ENCODE data around the gene NGB. TPM values are rescaled to one million over a fixed set of nuclear protein-coding genes. Genes with fewer than 3 reads are reported as not detected.

Gene NGB
- total and polyA plus RNA-seq, 4 experiments from 2014 or later = not detected

DNA sequence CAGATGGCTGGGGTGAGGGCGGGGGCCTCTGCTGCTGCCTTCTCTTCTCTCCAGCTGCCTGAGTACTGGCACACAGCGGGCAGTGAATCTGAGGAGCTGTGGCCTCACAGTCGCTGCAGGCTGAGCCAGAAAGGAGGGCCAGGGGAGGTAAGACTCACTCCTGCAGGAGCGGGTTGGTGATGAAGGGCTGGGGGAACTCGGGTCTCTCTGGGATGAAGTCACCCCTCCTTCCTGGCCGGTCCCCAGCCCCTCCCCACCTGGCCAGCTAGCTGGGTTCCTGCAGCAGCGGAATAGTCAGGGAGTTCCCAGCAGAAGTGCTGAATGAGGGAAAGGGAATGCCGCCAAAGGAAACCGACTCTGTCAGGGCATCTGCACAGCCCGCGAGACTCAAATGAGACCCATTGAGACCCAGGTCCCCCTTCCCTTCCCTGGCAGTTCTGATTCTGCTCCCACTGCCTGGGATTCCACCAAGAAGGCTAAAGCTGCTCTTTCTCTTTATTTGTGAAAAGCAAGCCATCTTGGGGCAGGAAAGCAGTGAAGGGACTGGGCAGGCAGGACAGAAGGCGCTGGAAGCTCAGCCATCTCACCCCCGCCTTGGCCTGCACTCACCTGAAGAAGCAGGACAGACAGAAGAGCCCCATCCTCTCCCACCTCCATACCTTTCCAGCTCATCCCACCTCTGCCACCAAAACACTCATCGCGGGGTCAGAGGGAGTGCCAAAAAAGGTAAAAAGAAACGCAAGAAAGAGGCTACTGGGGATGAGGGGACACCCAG, 5.3 kb downstream of the NGB start:
- intact Hi-C loops (cut with micrococcal nuclease) = no loop called here
- H3K27me3 Mint-ChIP-seq = peaks cover 25 to 30% of the 10 kb centered on the region in 2 donors
- Histone ChIP-seq H3K27ac (ENCODE audit: low read depth, low read length) (no peak overlapping the region), H3K4me3 (ENCODE audit: low read length in 2 of 2) (no peak overlapping the region), H3K27me3 (ENCODE audit: insufficient read depth, low read length) (no peaks in the 10 kb centered on the region), H3K4me1 (ENCODE audit: insufficient read depth, low read length) (no peaks in the 10 kb centered on the region), H3K36me3 (ENCODE audit: insufficient read depth, low read length) (no peaks in the 10 kb centered on the region), H3K9me3 (ENCODE audit: control insufficient read depth in 1 of 2, low read length in 2 of 2) (no peaks in the 10 kb centered on the region)
- ChIA-PET POLR2A (ENCODE audit: partially characterized antibody) (no interaction called here), CTCF (ENCODE audit: partially characterized antibody) (no interaction called here)
- H3K36me3 Mint-ChIP-seq = no peaks in the 10 kb centered on the region
- H3K27ac Mint-ChIP-seq = no peak overlapping the region
- H3K9me3 Mint-ChIP-seq = peaks cover 0 to 7% (median under 1%) of the 10 kb centered on the region in 8 donors
- H3K4me3 Mint-ChIP-seq = no peak overlapping the region
- no peak for DNase-seq
- H3K4me1 Mint-ChIP-seq = peaks cover 0 to 5% (median 4%) of the 10 kb centered on the region in 4 donors

- Histone ChIP-seq H3K27ac (ENCODE audit: low read depth, low read length) (no peak overlapping the region), H3K4me1 (ENCODE audit: insufficient read depth, low read length) (no peaks in the 10 kb centered on the region), H3K9me3 (ENCODE audit: control insufficient read depth in 1 of 2, low read length in 2 of 2) (no peaks in the 10 kb centered on the region), H3K36me3 (ENCODE audit: insufficient read depth, low read length) (no peaks in the 10 kb centered on the region), H3K27me3 (ENCODE audit: insufficient read depth, low read length) (no peaks in the 10 kb centered on the region), H3K4me3 (ENCODE audit: low read length in 2 of 2) (no peak overlapping the region)
- peaks cover 0 to 7% (median under 1%) of the 10 kb centered on the region in 8 donors for H3K9me3 Mint-ChIP-seq
- H3K4me1 Mint-ChIP-seq = peaks cover 0 to 5% (median 4%) of the 10 kb centered on the region in 4 donors
- H3K27me3 Mint-ChIP-seq = peaks cover 23 to 29% of the 10 kb centered on the region in 2 donors
- ChIA-PET POLR2A (ENCODE audit: partially characterized antibody) (no interaction called here), CTCF (ENCODE audit: partially characterized antibody) (no interaction called here)
- H3K36me3 Mint-ChIP-seq = no peaks in the 10 kb centered on the region
- intact Hi-C loops (cut with micrococcal nuclease) = no loop called here
- no peak for DNase-seq
- no peak overlapping the region for H3K27ac Mint-ChIP-seq
- no peak overlapping the region for H3K4me3 Mint-ChIP-seq
Observed at GRCh38 chr14:77265187-77265515, 5.9 kb downstream of the NGB start.

DNA sequence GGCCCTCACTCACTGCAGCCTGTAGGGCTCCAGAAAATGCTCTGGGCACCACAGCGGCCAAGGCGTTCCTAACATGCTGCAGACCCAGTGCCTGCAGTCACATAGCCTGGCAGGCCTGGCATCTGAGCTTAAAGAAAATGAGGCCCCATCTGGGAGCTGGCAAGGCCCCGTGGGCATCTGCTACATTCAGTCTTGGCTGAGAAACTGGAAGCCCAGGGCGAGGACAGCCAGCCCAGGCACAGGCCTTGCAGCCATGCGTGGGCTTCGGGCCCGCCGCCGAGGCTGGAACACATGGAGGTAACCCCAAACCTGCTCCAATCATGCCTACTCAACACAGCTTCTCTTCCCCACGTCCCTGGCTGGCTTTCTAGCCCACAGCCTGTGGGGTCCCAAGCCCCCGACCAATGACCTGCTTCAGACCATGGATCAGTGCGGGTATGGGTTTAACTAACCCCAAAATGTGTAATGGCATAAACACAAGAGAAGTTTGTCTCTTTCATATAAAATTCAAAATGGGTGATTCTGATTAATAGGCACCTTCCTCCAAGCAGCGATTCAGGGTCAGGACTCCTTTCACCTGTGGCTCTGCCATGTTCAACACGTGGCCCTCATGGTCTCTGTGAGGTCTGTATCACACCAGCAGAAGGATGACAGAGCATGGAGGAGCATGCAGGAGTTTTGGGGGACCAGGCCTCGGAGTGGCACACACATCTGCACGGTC, 6.4 kb downstream of the NGB start:
- CTCF ChIA-PET (ENCODE audit: partially characterized antibody) = no interaction called here

DNA sequence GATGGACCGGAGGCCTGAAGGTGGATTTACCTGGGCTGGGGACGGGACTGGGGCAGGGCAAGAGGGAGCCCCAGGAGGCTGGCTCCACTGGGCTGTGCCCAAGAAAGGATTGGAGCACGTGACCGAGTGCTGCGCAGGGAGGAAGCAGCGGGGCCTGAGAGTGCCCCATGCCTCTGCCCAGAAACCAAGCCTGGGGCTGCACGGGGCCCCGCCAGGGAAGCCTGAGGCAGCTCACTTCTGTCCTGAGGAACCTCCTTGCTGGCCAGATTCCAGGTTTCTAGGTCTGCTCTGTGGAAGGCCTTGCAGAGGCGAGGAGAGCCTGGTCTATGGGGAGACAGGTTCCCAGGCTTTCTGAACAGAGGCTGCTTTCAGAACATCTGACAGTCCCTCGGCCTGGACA, 10.4 kb downstream of the NGB start:
- no peaks in the 10 kb centered on the region for H3K36me3 ChIP-seq (ENCODE audit: insufficient read depth, low read length)
- Mint-ChIP-seq H3K4me1 (no peaks in the 10 kb centered on the region), H3K36me3 (no peaks in the 10 kb centered on the region), H3K27me3 (peaks cover 6 to 21% of the 10 kb centered on the region in 2 donors), H3K4me3 (no peak overlapping the region), H3K27ac (no peak overlapping the region), H3K9me3 (no peaks in the 10 kb centered on the region)
- no peaks in the 10 kb centered on the region for H3K9me3 ChIP-seq (ENCODE audit: control insufficient read depth in 1 of 2, low read length in 2 of 2)
- H3K4me1 ChIP-seq (ENCODE audit: insufficient read depth, low read length) = no peaks in the 10 kb centered on the region
- no peak for DNase-seq
- POLR2A ChIA-PET (ENCODE audit: partially characterized antibody) = no interaction called here
- intact Hi-C loops (cut with micrococcal nuclease) = no loop called here
- no peak overlapping the region for H3K4me3 ChIP-seq (ENCODE audit: low read length in 2 of 2)
- CTCF ChIA-PET (ENCODE audit: partially characterized antibody) = no interaction called here
- H3K27me3 ChIP-seq (ENCODE audit: insufficient read depth, low read length) = no peaks in the 10 kb centered on the region
- H3K27ac ChIP-seq (ENCODE audit: low read depth, low read length) = no peak overlapping the region

More for the DNA sequence above, 6.4 kb downstream of the NGB start:
- peaks cover 19 to 26% of the 10 kb centered on the region in 2 donors for H3K27me3 Mint-ChIP-seq
- H3K36me3 ChIP-seq (ENCODE audit: insufficient read depth, low read length) = no peaks in the 10 kb centered on the region
- POLR2A ChIA-PET (ENCODE audit: partially characterized antibody) = no interaction called here
- no peaks in the 10 kb centered on the region for H3K9me3 ChIP-seq (ENCODE audit: control insufficient read depth in 1 of 2, low read length in 2 of 2)
- no peak overlapping the region for H3K27ac ChIP-seq (ENCODE audit: low read depth, low read length)
- DNase-seq = no peak
- H3K4me1 Mint-ChIP-seq = peaks cover 0 to 5% (median 1%) of the 10 kb centered on the region in 4 donors
- H3K36me3 Mint-ChIP-seq = no peaks in the 10 kb centered on the region
- intact Hi-C loops (cut with micrococcal nuclease) = no loop called here
- no peak overlapping the region for H3K4me3 Mint-ChIP-seq
- H3K4me3 ChIP-seq (ENCODE audit: low read length in 2 of 2) = no peak overlapping the region
- H3K4me1 ChIP-seq (ENCODE audit: insufficient read depth, low read length) = no peaks in the 10 kb centered on the region
- H3K27me3 ChIP-seq (ENCODE audit: insufficient read depth, low read length) = no peaks in the 10 kb centered on the region
- H3K9me3 Mint-ChIP-seq = peaks cover 0 to 7% (median under 1%) of the 10 kb centered on the region in 8 donors
- no peak overlapping the region for H3K27ac Mint-ChIP-seq

DNA sequence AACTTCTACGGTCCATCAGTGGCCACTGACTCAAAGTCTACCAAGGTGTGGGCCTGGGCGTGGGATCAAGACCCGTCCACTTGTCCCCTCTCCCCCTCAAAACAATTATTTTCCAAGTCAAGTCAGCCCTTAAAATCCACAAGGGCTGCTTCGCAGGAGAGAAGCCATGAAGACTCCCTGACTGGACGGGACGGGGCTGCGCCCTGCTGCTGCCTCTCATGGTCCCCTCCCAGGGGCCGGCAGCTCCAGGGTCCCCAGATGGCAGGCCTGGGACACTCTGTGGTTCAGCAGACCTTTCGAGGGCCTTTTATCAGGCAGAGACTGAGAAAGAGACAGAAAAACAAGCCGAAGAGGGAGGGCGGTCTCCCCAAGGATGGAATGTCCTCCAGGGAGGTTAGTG, 10.8 kb downstream of the NGB start:
- DNase-seq = no peak
- no peaks in the 10 kb centered on the region for H3K36me3 Mint-ChIP-seq
- no peaks in the 10 kb centered on the region for H3K9me3 Mint-ChIP-seq
- no peaks in the 10 kb centered on the region for H3K9me3 ChIP-seq (ENCODE audit: control insufficient read depth in 1 of 2, low read length in 2 of 2)
- H3K36me3 ChIP-seq (ENCODE audit: insufficient read depth, low read length) = no peaks in the 10 kb centered on the region
- H3K27ac ChIP-seq (ENCODE audit: low read depth, low read length) = no peak overlapping the region
- H3K4me3 ChIP-seq (ENCODE audit: low read length in 2 of 2) = no peak overlapping the region
- H3K4me1 Mint-ChIP-seq = no peaks in the 10 kb centered on the region
- ChIA-PET CTCF (ENCODE audit: partially characterized antibody) (no interaction called here), POLR2A (ENCODE audit: partially characterized antibody) (no interaction called here)
- no peak overlapping the region for H3K27ac Mint-ChIP-seq
- no peak overlapping the region for H3K4me3 Mint-ChIP-seq
- no peaks in the 10 kb centered on the region for H3K4me1 ChIP-seq (ENCODE audit: insufficient read depth, low read length)
- H3K27me3 ChIP-seq (ENCODE audit: insufficient read depth, low read length) = no peaks in the 10 kb centered on the region
- H3K27me3 Mint-ChIP-seq = peaks cover 6 to 23% of the 10 kb centered on the region in 2 donors
- intact Hi-C loops (cut with micrococcal nuclease) = no loop called here

DNA sequence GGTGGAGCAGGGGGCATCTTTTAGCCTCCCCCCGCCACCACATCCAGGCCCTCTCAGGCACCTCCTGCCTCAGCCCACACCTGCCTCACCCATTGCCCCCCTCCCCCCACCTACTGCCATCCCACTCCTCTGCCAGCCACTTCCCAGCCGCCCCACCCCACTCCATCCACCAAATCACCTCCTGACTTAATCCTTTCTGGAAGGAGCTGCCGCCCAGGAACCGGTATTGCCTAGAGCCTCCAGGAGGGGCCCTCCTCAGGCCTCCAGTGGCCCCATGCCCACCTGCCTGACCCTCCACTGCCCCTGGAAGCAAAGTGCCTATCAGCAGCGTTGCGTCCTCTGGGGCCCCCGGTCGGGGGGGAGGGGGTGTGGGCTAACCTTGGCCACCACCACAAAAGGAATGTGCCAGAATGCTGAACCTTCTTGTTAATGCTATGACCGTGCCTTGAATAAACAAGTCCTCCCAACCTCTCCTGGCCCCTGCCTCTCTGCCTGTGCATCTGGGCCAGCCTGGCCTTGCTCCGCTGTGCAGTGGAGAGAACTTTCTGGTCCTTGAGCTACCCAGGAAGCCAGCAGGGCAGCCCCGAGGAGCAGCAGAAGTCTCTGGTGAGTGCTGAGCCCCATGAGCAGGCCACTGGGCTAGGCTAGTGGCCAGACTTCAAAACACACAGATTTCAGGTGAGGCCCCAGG, 11.8 kb downstream of the NGB start:
- Histone ChIP-seq H3K27me3 (ENCODE audit: insufficient read depth, low read length) (no peaks in the 10 kb centered on the region), H3K36me3 (ENCODE audit: insufficient read depth, low read length) (no peaks in the 10 kb centered on the region), H3K9me3 (ENCODE audit: control insufficient read depth in 1 of 2, low read length in 2 of 2) (no peaks in the 10 kb centered on the region), H3K4me1 (ENCODE audit: insufficient read depth, low read length) (no peaks in the 10 kb centered on the region), H3K4me3 (ENCODE audit: low read length in 2 of 2) (no peak overlapping the region), H3K27ac (ENCODE audit: low read depth, low read length) (no peak overlapping the region)
- H3K4me1 Mint-ChIP-seq = no peaks in the 10 kb centered on the region
- POLR2A ChIA-PET (ENCODE audit: partially characterized antibody) = no interaction called here
- DNase-seq = no peak
- H3K27me3 Mint-ChIP-seq = peaks cover 6 to 22% of the 10 kb centered on the region in 2 donors
- H3K4me3 Mint-ChIP-seq = no peak overlapping the region
- CTCF ChIA-PET (ENCODE audit: partially characterized antibody) = no interaction called here
- intact Hi-C loops (cut with micrococcal nuclease) = no loop called here
- no peaks in the 10 kb centered on the region for H3K36me3 Mint-ChIP-seq
- no peaks in the 10 kb centered on the region for H3K9me3 Mint-ChIP-seq
- H3K27ac Mint-ChIP-seq = no peak overlapping the region

- Histone ChIP-seq H3K4me1 (ENCODE audit: insufficient read depth, low read length) (no peaks in the 10 kb centered on the region), H3K36me3 (ENCODE audit: insufficient read depth, low read length) (no peaks in the 10 kb centered on the region), H3K27me3 (ENCODE audit: insufficient read depth, low read length) (no peaks in the 10 kb centered on the region), H3K4me3 (ENCODE audit: low read length in 2 of 2) (no peak overlapping the region), H3K9me3 (ENCODE audit: control insufficient read depth in 1 of 2, low read length in 2 of 2) (no peaks in the 10 kb centered on the region), H3K27ac (ENCODE audit: low read depth, low read length) (no peak overlapping the region)
- ChIA-PET POLR2A (ENCODE audit: partially characterized antibody) (no interaction called here), CTCF (ENCODE audit: partially characterized antibody) (no interaction called here)
- Mint-ChIP-seq H3K4me1 (no peaks in the 10 kb centered on the region), H3K27ac (no peak overlapping the region), H3K36me3 (no peaks in the 10 kb centered on the region), H3K9me3 (no peaks in the 10 kb centered on the region), H3K4me3 (no peak overlapping the region), H3K27me3 (peaks cover 4 to 20% of the 10 kb centered on the region in 2 donors)
- intact Hi-C loops (cut with micrococcal nuclease) = no loop called here
- DNase-seq = no peak
Observed at GRCh38 chr14:77258566-77258965, 12.4 kb downstream of the NGB start.

Data from CD4-positive, alpha-beta memory T cell (primary cell).